Measurements from ENCODE around the gene SUCO.
A peak's percentile ranks its signal among the peaks of the same experiment; 100 is the strongest.
"Not testable (repeated sequence)": the region's sequence is repeated elsewhere in the genome, so short reads cannot be mapped to it uniquely, and the experiment has no call there.

SUCO gene

DNA sequence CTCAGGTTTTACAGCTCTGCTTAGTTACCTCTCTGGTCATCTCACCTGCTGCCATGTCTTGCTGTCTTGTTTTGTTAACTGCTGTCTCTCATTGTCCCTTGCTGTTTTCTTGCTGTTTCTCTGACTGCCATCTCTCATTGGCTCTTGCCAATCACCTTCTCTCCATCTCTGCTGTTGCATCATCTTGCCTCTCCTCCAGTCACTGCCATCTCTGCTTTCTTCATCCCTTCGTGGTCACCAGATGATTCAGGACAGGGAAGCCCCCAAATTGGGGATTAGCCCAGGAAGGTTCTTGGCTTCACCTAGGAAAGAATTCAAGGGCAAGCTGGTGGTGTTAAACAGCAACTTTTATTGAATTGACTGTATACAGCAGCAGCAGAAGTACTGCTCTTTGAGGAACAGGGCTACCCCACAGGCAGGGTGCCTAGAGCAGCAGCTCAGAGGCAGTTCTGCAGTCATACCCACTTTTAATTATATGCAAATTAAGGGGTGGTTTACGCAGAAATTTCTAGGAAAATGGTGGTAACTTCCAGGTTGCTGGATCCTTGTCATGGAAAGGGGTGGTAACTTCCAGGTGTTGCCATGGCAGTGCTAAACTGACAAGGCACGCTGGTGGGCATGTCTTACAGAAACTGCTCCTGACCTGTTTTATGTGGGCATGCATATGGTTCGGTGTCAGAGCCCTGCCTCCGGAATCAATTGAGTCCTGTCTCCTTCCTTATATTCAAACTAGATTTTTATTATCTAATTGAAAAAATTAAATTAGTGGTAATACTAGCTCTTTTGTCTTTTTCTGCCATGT, 33.4 kb downstream of the SUCO start:
- no peak for DNase-seq

DNA sequence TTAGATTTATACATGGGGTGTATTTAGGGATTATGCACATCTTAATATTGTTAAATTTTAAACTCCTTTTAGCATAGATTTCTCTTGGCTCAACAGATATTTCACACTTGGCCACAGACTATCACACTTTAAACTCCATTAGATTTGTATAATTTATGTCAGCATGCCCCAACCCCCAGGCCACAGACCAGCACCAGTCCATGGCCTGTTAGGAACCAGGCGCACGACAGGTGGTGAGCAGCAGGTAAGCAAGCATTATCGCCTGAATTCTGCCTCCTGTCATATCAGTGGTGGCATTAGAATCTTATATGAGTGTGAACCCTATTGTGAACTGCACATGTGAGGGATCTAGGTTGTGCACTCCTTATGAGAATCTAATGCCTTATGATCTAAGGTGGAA, 34.8 kb downstream of the SUCO start:
- no peak for DNase-seq

DNA sequence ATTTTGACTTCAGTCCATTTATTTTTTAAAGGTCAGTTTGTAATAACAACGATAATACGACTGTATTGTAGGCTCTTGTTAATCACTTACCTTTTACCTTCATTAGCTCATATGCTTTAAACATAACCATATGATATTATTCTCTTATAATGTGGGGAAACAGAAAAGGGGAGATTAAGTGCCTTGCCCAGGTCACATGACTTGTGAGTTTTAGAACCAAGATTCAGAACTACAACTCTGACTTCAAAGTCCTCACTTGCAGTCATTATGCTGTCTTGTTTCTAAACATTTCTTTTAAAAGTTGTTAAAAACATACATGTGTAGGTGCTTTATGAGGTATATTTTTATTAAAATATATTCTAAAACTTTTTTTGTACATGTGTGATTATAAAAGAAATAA, 41.1 kb downstream of the SUCO start:
- no peak for DNase-seq

DNA sequence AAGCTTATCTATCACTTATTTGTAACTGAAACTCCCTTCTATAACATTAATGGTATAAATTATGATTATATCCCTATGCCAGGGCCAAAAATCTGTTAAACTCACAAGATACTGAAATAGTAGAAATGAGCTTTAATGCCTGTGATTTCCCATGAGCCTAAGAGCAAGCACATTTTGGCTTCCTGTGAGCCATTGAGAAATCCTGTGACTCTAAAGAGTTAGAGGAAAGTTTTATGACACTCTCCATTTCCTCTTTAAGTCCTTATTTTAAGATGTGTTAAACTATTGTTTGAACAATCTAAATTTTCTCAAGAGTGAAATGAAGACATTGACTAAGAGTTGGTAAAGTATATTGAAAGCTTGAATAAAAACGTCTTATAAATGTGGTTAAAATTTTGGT, 45.6 kb downstream of the SUCO start:
- DNase-seq = peak; percentile 68

DNA sequence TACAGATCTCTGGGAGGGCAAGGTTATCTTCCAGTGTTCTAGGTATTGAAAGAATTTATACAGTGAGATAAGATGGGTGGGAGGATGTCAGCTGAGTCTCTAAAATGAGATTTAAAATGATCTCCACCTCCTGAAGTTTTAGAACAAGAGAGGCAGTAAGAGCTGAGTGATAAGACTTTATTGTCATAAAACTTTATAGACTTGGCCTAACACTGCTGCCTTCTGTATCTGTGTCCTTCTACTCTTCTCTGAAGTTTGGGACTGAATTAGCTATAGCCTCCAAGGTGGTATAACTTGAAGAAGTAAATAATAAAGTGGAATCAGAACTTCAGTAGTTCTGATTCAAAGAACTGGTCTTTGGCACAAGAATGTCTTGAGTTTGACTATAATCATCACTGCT, 48.3 kb downstream of the SUCO start:
- DNase-seq = no peak

DNA sequence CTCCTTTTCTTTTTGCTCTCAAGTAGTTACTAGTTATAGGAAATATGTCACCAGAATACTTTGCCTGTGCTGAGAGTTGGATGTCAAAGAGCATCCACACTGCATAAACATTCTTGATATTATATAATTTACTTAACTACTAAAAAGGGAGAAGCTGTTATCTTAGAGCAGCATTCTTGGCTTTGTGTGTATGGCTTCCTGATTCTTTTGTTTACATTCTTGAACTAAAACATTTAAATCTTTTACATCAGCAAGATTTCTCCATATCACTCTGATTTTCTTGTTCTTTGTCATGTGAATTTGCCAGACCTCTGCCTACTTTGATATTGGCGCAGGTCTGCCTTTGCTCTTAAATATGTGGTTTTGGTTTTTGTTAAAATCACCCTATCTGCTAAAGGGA, 48.8 kb downstream of the SUCO start:
- DNase-seq = no peak

DNA sequence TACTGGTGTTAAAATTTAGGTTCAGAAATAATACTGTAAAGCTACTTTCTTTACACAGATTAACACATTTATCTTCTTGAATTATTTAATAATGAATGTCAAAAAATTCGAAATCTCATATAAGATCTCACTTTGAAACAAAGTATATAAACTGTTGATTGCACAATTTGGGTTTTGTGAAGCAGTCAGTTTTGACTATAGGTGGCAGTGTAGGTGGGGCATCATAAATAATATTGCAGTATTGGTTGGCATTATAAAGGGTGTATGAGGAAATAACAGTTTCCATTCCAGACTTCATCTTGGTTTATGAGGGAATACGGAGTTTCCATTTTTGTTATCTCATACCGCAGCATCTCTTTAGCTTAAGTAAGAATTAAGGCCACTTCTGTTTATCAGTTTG, 49.9 kb downstream of the SUCO start:
- no peak for DNase-seq

DNA sequence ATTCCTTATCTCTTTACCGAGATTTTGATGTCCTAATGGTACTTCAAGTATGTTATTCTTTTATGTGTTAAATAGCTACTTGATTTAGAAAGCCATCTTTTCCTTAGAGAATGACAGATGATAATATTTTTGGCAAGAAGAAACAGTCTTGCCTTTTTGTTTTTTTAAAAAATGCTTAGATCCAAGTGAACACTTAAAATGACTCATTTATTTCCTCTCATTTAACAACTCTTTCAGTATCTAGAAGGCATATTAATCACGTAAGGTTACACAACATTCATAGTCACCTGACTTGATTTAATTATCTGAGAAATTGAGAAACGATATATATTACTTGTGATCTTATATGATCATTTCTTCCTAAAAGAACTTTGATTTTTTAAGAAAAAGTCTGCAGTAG, 52.4 kb downstream of the SUCO start:
- peak; percentile 22 for DNase-seq

DNA sequence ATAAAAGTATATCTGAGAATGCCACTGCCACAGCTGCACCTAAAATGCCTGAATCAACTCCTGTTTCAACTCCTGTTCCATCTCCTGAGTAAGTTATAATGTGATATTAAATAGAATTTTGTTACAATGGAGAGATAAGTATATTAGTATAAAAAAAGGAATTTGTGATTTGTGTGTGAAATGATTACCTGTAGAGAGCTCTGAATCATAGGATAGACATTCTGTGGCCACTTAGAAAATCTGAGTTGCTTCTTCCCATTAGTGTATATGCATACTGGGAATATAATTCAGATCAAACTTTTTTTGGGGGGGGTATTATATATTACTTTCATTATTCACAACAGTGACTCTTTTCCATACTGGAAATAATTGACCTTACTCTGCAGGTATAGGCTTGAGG, 52.9 kb downstream of the SUCO start:
- DNase-seq = no peak

DNA sequence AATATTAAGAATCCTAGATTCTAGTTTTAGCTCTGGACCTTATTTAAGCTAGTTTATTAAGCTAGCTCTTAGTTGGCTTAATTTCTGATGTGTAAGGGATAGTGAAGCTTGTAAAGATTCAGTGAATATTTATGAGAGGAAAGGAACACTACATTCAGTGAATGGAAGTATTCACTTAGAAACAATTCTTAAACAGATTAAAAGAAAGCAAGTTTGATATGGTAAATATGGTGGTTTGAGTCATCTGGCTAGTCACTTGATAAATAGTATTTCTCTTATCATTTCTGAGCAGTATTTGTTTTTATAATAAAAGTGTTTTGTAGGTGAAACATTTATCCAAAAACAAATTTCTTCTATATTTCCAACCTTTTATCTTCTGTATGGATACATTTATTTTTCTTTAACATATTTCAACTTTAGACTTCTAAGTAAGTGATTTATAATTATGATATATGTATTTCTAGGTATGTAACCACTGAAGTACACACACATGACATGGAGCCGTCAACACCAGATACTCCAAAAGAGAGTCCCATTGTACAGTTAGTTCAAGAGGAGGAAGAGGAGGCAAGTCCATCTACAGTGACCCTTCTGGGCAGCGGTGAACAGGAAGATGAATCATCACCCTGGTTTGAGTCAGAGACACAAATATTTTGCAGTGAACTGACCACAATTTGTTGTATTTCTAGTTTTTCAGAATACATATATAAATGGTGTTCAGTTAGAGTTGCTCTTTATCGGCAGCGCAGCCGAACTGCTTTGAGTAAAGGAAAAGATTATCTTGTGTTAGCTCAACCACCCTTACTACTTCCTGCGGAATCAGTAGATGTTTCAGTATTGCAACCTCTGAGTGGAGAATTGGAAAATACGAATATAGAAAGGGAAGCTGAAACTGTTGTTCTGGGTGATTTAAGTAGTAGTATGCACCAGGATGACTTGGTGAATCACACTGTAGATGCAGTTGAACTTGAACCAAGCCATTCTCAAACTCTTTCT, 55.6 kb downstream of the SUCO start:
- peak; percentile 63 for DNase-seq

DNA sequence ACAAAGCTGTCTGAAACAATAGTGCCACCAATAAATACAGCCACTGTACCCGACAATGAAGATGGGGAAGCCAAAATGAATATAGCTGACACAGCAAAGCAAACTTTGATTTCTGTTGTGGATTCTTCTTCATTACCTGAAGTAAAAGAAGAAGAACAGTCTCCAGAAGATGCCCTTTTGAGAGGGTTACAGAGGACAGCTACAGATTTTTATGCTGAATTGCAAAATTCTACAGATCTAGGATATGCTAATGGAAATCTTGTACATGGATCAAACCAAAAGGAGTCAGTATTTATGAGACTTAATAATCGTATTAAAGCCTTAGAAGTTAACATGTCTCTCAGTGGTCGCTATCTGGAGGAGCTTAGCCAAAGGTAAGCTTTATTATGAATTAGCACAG, 56.6 kb downstream of the SUCO start:
- no peak for DNase-seq

DNA sequence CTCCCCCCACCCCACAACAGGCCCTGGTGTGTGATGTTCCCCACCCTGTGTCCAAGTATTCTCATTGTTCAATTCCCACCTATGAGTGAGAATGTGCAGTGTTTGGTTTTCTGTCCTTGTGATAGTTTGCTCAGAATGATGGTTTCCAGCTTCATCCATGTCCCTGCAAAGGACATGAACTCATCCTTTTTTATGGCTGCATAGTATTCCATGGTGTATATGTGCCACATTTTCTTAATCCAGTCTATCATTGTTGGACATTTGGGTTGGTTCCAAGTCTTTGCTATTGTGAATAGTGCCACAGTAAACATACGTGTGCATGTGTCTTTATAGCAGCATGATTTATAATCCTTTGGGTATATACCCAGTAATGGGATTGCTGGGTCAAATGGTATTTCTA, 58.5 kb downstream of the SUCO start:
- not testable (repeated sequence) for DNase-seq

DNA sequence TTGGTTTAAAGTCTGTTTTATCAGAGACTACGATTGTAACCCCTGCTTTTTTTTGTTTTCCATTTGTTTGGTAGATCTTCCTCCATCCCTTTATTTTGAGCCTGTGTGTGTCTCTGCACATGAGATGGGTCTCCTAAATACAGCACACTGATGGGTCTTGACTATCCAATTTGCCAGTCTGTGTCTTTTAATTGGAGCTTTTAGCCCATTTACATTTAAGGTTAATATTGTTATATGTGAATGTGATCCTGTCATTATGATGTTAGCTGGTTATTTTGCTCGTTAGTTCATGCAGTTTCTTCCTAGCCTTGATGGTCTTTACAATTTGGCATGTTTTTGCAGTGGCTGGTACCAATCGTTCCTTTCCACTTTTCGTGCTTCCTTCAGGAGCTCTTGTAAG, 62.1 kb downstream of the SUCO start:
- not testable (repeated sequence) for DNase-seq

DNA sequence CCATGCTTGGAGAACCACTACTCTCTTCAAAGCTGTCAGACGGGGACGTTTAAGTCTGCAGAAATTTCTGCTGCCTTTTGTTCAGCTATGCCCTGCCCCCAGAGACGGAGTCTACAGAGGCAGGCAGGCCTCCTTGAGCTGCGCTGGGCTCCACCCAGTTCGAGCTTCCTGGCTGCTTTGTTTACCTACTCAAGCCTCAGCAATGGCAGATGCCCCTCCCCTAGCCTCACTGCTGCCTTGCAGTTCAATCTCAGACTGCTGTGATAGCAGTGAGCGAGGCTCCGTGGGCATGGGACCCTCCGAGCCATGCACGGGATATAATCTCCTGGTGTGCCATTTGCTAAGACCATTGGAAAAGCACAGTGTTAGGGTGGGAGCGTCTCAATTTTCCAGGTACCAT, 63.8 kb downstream of the SUCO start:
- not testable (repeated sequence) for DNase-seq

DNA sequence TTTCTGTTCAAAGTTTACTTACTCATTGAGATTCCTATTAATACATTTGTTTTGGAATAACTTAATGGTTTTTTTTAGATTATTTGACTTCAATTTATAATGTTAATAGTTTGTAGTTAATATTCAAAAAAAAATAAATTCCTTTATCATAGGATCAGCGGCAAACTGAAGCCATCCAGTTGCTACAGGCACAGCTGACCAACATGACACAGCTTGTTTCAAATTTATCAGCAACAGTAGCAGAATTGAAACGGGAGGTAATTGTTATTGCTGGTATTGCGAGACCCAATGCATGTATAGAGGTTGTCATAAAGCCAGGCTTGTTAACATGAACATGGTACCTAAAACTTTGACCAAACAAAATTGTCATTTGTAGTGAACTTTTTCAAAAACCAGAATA, 67.0 kb downstream of the SUCO start:
- no peak for DNase-seq

DNA sequence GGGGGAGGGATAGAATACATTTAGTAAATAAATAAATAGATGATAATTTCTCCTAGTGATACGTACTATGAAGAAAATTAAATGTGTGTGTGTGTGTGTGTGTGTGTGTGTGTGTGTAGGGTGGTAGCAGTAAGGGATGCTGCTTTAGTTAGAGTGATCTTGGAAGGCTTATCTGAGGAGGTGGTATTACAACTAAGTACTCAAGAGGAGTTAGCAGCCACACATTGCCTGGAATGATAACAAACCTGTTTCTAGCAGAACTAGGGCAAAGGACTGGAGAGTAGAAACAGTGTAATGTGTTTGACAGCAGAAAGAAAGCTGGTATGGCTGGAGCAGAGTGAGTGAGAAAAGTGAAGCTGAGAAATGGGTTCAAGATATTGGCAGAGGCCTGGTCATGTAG, 67.7 kb downstream of the SUCO start:
- DNase-seq = no peak

DNA sequence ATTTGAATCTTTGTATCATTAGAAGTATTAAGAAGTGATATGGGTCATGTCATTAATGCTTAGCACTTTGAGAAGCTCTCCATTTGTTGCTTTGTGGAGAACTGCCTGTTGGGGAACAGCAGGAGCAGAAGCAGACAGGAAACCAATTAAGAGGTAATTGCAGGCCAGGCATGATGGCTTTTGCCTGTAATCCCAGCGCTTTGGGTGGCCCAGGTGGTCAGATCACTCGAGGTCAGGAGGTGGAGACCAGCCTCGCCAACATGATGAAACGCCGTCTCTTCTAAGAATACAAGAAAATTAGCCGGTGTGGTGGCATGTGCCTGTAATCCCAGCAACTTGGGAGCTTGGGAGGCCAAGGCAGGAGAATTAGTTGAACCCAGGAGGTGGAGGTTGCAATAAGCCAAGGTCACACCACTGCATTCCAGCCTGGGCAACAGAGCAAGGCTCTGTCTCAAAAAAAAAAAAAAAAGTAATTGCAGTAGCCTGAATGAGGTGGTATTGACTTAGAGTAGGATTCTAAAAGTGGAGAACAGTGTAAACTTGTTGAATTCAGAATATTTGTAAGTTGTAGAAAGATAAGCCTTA, 68.2 kb downstream of the SUCO start:
- no peak for DNase-seq

DNA sequence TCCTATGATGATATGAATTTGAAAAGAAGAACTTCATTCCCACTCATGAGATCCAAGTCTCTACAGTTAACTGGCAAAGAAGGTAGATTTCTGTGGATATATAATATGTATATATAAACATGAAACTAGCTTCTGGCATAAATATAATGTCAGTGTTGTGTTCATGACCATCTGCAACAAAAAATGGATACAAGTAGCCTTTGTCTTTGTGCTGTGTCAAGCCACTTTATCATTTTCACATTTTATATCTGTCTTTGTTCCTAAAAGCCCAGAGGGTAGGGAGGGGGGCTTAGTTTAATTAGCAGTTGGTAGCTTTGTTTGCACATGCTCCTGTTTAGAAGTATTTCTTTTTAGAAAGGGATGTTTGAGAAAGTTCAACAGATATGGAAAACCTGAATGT, 69.8 kb downstream of the SUCO start:
- no peak for DNase-seq

DNA sequence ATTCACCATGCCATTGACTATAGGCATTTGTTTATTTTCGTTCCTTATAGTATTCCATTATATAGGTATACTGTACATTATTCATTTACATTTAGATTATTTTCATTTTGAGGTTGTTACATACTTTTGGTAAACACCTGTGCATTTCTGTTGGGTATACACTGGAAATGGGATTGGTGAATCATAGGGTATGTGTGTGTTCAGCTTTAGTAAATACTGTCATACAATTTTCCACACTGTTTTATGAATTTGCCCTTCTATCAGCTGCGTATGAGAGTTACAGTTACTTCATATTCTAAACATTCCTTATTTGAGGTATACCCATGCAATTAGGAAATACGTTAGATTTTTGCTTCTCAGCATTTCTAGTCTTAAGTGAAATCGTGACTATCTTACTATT, 70.9 kb downstream of the SUCO start:
- DNase-seq = no peak

DNA sequence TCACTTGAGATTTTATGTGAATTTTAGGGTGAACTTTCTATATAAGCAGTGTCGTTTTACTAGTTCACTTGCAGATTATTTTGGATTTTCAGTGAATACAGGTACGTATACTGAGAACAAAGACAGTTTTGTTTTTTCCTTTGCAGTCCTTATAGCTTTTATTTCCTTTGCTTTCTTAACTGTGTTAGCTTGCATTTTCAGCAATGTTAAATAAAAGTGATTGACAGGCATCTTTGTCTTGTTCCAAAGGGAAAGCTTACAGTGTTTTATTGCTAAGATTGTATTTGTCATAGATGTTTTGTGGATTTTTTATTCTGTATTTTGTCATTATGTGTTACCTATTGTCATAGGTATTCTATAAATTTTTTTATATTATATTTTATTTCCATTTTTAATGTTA, 72.7 kb downstream of the SUCO start:
- DNase-seq = no peak

DNA sequence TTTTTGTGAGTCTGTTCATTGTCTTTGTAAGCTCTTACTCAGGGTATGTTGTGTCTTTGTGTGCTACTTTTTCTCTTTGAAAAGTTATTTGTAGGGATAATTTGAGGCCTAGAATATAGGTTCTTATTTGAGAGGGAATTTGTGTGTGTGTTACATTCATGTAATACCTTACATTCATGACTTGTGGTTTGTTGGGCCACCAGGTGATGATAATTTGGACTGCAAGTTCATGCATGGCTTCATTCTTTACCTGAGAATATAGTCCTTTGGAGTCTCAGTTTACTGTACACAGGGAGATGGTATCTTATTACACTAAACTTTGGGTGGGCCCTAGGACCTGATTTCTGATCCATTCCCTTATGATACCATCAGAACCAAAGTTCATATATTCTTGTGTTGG, 74.2 kb downstream of the SUCO start:
- no peak for DNase-seq

DNA sequence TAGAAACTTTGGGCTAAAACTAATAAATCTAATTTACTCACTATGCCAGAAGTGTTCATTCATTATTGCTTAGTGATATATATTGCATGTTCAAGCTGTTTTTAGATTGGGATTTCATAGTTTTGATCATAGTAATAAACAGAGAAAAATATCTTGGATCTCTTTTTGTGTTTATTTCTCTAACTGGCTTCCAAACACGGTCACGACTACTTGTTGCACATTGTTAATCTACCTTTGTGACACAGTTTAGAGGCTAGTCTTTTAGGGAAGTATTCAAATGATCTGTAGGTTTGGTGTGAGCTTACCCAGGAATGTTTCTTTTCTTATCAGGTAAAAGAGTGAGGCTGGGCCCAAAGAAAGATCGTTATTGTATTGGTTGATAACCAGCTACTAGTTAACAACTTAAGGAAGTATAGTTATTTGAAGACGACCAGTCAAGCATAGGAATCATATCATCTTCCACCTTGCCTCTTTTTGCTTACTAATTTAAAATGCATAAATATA, 75.2 kb downstream of the SUCO start:
- DNase-seq = no peak

DNA sequence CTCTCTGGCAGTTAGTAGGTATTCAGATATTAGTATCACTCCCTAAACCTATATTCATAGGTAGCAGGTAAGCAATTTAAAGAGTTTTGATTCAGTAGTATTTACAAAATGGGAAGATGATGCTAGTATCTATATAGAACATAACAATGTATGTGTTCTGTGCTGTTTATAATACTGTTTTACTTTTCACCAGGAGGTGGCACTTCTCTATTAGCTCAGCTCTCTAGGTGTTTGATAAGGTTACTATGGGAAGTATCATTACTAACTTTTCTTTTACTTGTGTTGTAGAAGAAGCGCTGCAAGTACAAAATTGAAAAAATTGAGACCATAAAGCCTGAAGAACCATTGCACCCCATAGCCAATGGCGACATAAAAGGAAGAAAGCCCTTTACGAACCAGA, 76.6 kb downstream of the SUCO start:
- no peak for DNase-seq

DNA sequence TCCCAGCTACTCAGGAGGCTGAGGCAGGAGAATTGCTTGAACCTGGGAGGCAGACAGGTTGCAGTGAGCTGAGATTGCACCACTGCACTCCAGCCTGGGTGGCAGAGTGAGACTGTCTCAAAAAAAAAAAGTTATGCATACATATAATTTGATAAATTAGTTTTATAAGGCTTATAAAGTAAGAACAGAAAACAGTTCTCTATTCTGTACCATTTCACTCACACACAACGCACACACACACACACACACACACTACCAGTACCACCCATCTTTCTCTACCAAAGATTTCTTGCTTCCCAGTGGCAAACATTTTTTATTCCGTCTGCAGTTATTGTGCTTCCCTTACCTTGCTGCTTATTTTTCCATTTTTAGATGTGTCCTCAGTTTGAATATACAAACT, 79.5 kb downstream of the SUCO start:
- no peak for DNase-seq
